CD4-positive, alpha-beta memory T cell (primary cell): ENCODE data around the gene C1orf56. TPM values are rescaled to one million over a fixed set of nuclear protein-coding genes. Genes with fewer than 3 reads are reported as not detected.

ENCODE experiments used
- CTCF ChIA-PET: fragments of 350-600 bp; sonication (Branson Sonifier 250); formaldehyde crosslinking; loops from one replicate; lab custom pipeline; 2021; ENCODE audit warnings: inconsistent platforms; ENCODE audit not compliant: partially characterized antibody; lab: Charles Lee
- POLR2A ChIA-PET: fragments of 350-600 bp; sonication (Branson Sonifier 250); formaldehyde crosslinking; loops from one replicate; lab custom pipeline; 2021; ENCODE audit not compliant: partially characterized antibody; lab: Charles Lee
- DNase-seq, 5 donors: peaks; one replicate each; pipeline versions ENCODE4 v3.0.0 to v3.0.0-alpha.2; 2020 to 2022; ENCODE audit warnings: mixed read lengths in 1 of 5
- H3K27ac ChIP-seq: one replicate; pipeline ENCODE4 v1.7.0; 2013; ENCODE audit warnings: low read depth, low read length
- H3K27me3 ChIP-seq: 2 replicates; pipeline ENCODE4 v1.7.0; 2013; ENCODE audit warnings: mild to moderate bottlenecking, low read length, moderate library complexity; ENCODE audit not compliant: insufficient read depth
- H3K36me3 ChIP-seq: 2 replicates; pipeline ENCODE4 v1.7.0; 2013; ENCODE audit warnings: mild to moderate bottlenecking, low read length, moderate library complexity; ENCODE audit not compliant: insufficient read depth
- H3K4me1 ChIP-seq: 2 replicates; pipeline ENCODE4 v1.7.0; 2013; ENCODE audit warnings: mild to moderate bottlenecking, low read length, moderate library complexity; ENCODE audit not compliant: insufficient read depth
- H3K4me3 ChIP-seq, 2 donors: one replicate each; pipeline ENCODE4 v1.7.0; 2013; ENCODE audit warnings: low read length in 2 of 2, mild to moderate bottlenecking in 1 of 2
- H3K9me3 ChIP-seq, 2 donors: one replicate each; pipeline ENCODE4 v1.7.0; 2013; ENCODE audit warnings: low read length in 2 of 2, control low read depth in 1 of 2; ENCODE audit not compliant: control insufficient read depth in 1 of 2
- H3K27ac Mint-ChIP-seq, 7 donors: one replicate each; pipeline ENCODE4 v1.8.0; 2020 to 2021; ENCODE audit warnings: mixed read lengths in 7 of 7, mild to moderate bottlenecking in 6 of 7, inconsistent platforms in 3 of 7, moderate library complexity in 3 of 7
- H3K27me3 Mint-ChIP-seq, 2 donors: one replicate each; pipeline ENCODE4 v1.8.0; 2020 to 2021; ENCODE audit warnings: mixed read lengths in 2 of 2
- H3K36me3 Mint-ChIP-seq, 2 donors: one replicate each; pipeline ENCODE4 v1.8.0; 2020 to 2021; ENCODE audit warnings: mixed read lengths in 2 of 2, inconsistent platforms in 1 of 2, mild to moderate bottlenecking in 1 of 2
- H3K4me1 Mint-ChIP-seq, 4 donors: one replicate each; pipeline ENCODE4 v1.8.0; 2020 to 2021; ENCODE audit warnings: mixed read lengths in 4 of 4, mild to moderate bottlenecking in 1 of 4
- H3K4me3 Mint-ChIP-seq, 8 donors: one replicate each; pipeline ENCODE4 v1.8.0; 2020 to 2021; ENCODE audit warnings: mixed read lengths in 8 of 8, mild to moderate bottlenecking in 7 of 8, moderate library complexity in 6 of 8, inconsistent platforms in 3 of 8
- H3K9me3 Mint-ChIP-seq, 8 donors: one replicate each; pipeline ENCODE4 v1.8.0; 2020 to 2021; ENCODE audit warnings: mixed read lengths in 8 of 8, mild to moderate bottlenecking in 5 of 8, inconsistent platforms in 3 of 8, moderate library complexity in 1 of 8
- intact Hi-C: fragments of 100-400 bp; cut with micrococcal nuclease; formaldehyde crosslinking; loops from one replicate; pipeline ENCODE4 v1.15.1; 2023
- polyA plus RNA-seq, 2 donors: library from polyadenylated mRNA; unstranded; fragments of 300-500 nt; fragmentation: Illumina TruSeq; gene quantifications; one replicate each; pipeline ENCODE4 v1.2.3, GENCODE V29; 2021
- total RNA-seq, 2 experiments: library from RNA; stranded (reverse); gene quantifications; one replicate each; pipeline ENCODE4 v1.2.3, GENCODE V29; 2021

C1orf56 gene, protein sequence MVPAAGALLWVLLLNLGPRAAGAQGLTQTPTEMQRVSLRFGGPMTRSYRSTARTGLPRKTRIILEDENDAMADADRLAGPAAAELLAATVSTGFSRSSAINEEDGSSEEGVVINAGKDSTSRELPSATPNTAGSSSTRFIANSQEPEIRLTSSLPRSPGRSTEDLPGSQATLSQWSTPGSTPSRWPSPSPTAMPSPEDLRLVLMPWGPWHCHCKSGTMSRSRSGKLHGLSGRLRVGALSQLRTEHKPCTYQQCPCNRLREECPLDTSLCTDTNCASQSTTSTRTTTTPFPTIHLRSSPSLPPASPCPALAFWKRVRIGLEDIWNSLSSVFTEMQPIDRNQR
- total RNA-seq (1 to 10 TPM; 2.4 to 3.5 TPM), polyA plus RNA-seq (1 to 10 TPM; 1.4 to 3.6 TPM)

GRCh38 chr1:151047591-151047924 lies at the start of gene C1orf56:
Gene C1orf56, plus strand, starts transcription at chr1:151047751. Its CDS starts 97 bp downstream, at chr1:151047848.
- ChIA-PET CTCF (interaction anchor here (0.9 to 3.8 kb wide), 9 partner anchors 11 to 108 kb away, joined by 4 to 76 read pairs (median 8); partner anchors contain the start of genes CDC42SE1, MINDY1, MLLT11 and TNFAIP8L2), POLR2A (interaction anchor here (0.6 to 16.6 kb wide), 17 partner anchors 8 to 280 kb away, joined by 3 to 325 read pairs (median 6); partner anchors contain the start of genes BNIPL, CDC42SE1, GABPB2 and LYSMD1)
- Mint-ChIP-seq H3K27me3 (no peaks in the 10 kb centered on the region), H3K36me3 (peaks cover 20 to 25% of the 10 kb centered on the region in 2 donors), H3K4me1 (peaks cover 37 to 81% (median 62%) of the 10 kb centered on the region in 4 donors), H3K4me3 (peak within 1 kb of the TSS; percentile 86 to 95 (median 90)), H3K9me3 (no peaks in the 10 kb centered on the region), H3K27ac (peak within 1 kb of the TSS; percentile 88 to 98 (median 93))
- peaks cover 11% of the 10 kb centered on the region for H3K36me3 ChIP-seq
- no peaks in the 10 kb centered on the region for H3K27me3 ChIP-seq
- H3K4me1 ChIP-seq, result peaks cover 38% of the 10 kb centered on the region
- H3K4me3 ChIP-seq, result peak within 1 kb of the TSS; percentile 59 to 74
- intact Hi-C loops, result no loop called here
- peak within 1 kb of the TSS; percentile 74 for H3K27ac ChIP-seq
- DNase-seq, result peak; percentile 42 to 66 (median 53)
- H3K9me3 ChIP-seq, result no peaks in the 10 kb centered on the region

GRCh38 chr1:150997949-150998348 lies 49.6 kb upstream of the C1orf56 start:
- peaks cover 27 to 55% of the 10 kb centered on the region in 2 donors for H3K36me3 Mint-ChIP-seq
- DNase-seq, result no peak
- no peaks in the 10 kb centered on the region for H3K27me3 Mint-ChIP-seq
- H3K27ac ChIP-seq, result no peak overlapping the region
- ChIA-PET POLR2A (interaction anchor here (1.0 kb wide), 1 partner anchor 9 kb away, joined by 3 read pairs; the partner anchor contains the start of gene MINDY1), CTCF (interaction anchor here (0.7 to 14.9 kb wide), 5 partner anchors 8 to 75 kb away, joined by 4 to 255 read pairs (median 5); partner anchors contain the start of genes ANXA9, CERS2 and MINDY1)
- no peak overlapping the region for H3K4me3 ChIP-seq
- H3K36me3 ChIP-seq, result peaks cover 37% of the 10 kb centered on the region
- H3K27ac Mint-ChIP-seq, result peak overlapping the region in 1 of 7 donors; percentile 17
- peaks cover 0 to 1% (median 0%) of the 10 kb centered on the region in 8 donors for H3K9me3 Mint-ChIP-seq
- H3K27me3 ChIP-seq, result no peaks in the 10 kb centered on the region
- H3K4me1 ChIP-seq, result peaks cover 32% of the 10 kb centered on the region
- H3K4me3 Mint-ChIP-seq, result no peak overlapping the region
- intact Hi-C loops, result loop anchor here (2.0 to 5.0 kb wide), 2 partner anchors 19 to 741 kb away; partner anchors contain the start of gene CA14
- no peaks in the 10 kb centered on the region for H3K9me3 ChIP-seq
- H3K4me1 Mint-ChIP-seq, result peaks cover 21 to 41% (median 31%) of the 10 kb centered on the region in 4 donors

GRCh38 chr1:150999051-150999674 lies 48.4 kb upstream of the C1orf56 start:
- no peak overlapping the region for H3K27ac ChIP-seq
- H3K9me3 Mint-ChIP-seq, result peaks cover 0 to 1% (median 0%) of the 10 kb centered on the region in 8 donors
- H3K36me3 ChIP-seq, result peaks cover 37% of the 10 kb centered on the region
- intact Hi-C loops, result loop anchor here (5.0 kb wide), 1 partner anchor 742 kb away; the partner anchor contains the start of gene CA14
- H3K36me3 Mint-ChIP-seq, result peaks cover 27 to 58% of the 10 kb centered on the region in 2 donors
- CTCF ChIA-PET, result interaction anchor here (0.9 to 14.9 kb wide), 5 partner anchors 10 to 438 kb away, joined by 3 to 255 read pairs (median 4); partner anchors contain the start of genes ANXA9, CERS2 and PRUNE1
- no peaks in the 10 kb centered on the region for H3K27me3 ChIP-seq
- H3K4me3 Mint-ChIP-seq, result no peak overlapping the region
- H3K27me3 Mint-ChIP-seq, result no peaks in the 10 kb centered on the region
- DNase-seq, result no peak
- H3K4me3 ChIP-seq, result no peak overlapping the region
- peaks cover 43% of the 10 kb centered on the region for H3K4me1 ChIP-seq
- H3K4me1 Mint-ChIP-seq, result peaks cover 27 to 53% (median 37%) of the 10 kb centered on the region in 4 donors
- H3K27ac Mint-ChIP-seq, result peak overlapping the region in 6 of 7 donors; percentile 19 to 82 (median 50)
- no peaks in the 10 kb centered on the region for H3K9me3 ChIP-seq
- POLR2A ChIA-PET, result interaction anchor here (0.6 to 0.8 kb wide), 2 partner anchors 16 to 302 kb away, joined by 3 read pairs; partner anchors contain the start of gene GOLPH3L

- Mint-ChIP-seq H3K4me3 (no peak overlapping the region), H3K36me3 (peaks cover 27 to 58% of the 10 kb centered on the region in 2 donors), H3K4me1 (peaks cover 31 to 59% (median 41%) of the 10 kb centered on the region in 4 donors), H3K27ac (peak overlapping the region in 3 of 7 donors; percentile 24 to 89 (median 64)), H3K9me3 (peaks cover 0 to 1% (median 0%) of the 10 kb centered on the region in 8 donors), H3K27me3 (no peaks in the 10 kb centered on the region)
- DNase-seq, result no peak
- Histone ChIP-seq H3K36me3 (peaks cover 37% of the 10 kb centered on the region), H3K9me3 (no peaks in the 10 kb centered on the region), H3K4me1 (peaks cover 49% of the 10 kb centered on the region), H3K27me3 (no peaks in the 10 kb centered on the region), H3K27ac (no peak overlapping the region), H3K4me3 (no peak overlapping the region)
- CTCF ChIA-PET, result interaction anchor here (0.9 to 14.9 kb wide), 4 partner anchors 9 to 439 kb away, joined by 3 to 255 read pairs (median 5); partner anchors contain the start of genes ANXA9, CERS2 and PRUNE1
- intact Hi-C loops, result loop anchor here (5.0 kb wide), 1 partner anchor 743 kb away; the partner anchor contains the start of gene CA14
- POLR2A ChIA-PET, result interaction anchor here (0.6 to 0.9 kb wide), 3 partner anchors 17 to 303 kb away, joined by 3 read pairs; partner anchors contain the start of gene GOLPH3L
These were observed 47.6 kb upstream of the C1orf56 start for GRCh38 chr1:150999926-151000325.

- Mint-ChIP-seq H3K4me3 (no peak overlapping the region), H3K4me1 (peaks cover 32 to 63% (median 41%) of the 10 kb centered on the region in 4 donors), H3K36me3 (peaks cover 27 to 59% of the 10 kb centered on the region in 2 donors), H3K27ac (peak overlapping the region; percentile 7 to 89 (median 53)), H3K9me3 (peaks cover 0 to 1% (median 0%) of the 10 kb centered on the region in 8 donors), H3K27me3 (no peaks in the 10 kb centered on the region)
- intact Hi-C loops, result no loop called here
- CTCF ChIA-PET, result interaction anchor here (1.1 to 14.9 kb wide), 5 partner anchors 19 to 745 kb away, joined by 3 to 255 read pairs (median 6); partner anchors contain the start of genes ANXA9 and CERS2
- Histone ChIP-seq H3K9me3 (no peaks in the 10 kb centered on the region), H3K36me3 (peaks cover 37% of the 10 kb centered on the region), H3K4me1 (peaks cover 52% of the 10 kb centered on the region), H3K27ac (no peak overlapping the region), H3K27me3 (no peaks in the 10 kb centered on the region), H3K4me3 (no peak overlapping the region)
- no peak for DNase-seq
- POLR2A ChIA-PET, result interaction anchor here (0.9 to 1.4 kb wide), 3 partner anchors 25 to 72 kb away, joined by 3 read pairs; partner anchors contain the start of gene CERS2
These were observed 47.1 kb upstream of the C1orf56 start for GRCh38 chr1:151000408-151000807.

- H3K27ac ChIP-seq, result no peak overlapping the region
- ChIA-PET POLR2A (interaction anchor here (0.6 to 1.4 kb wide), 4 partner anchors 26 to 234 kb away, joined by 3 read pairs; partner anchors contain the start of genes C1orf56 and CERS2), CTCF (interaction anchor here (1.1 to 14.9 kb wide), 6 partner anchors 9 to 746 kb away, joined by 3 to 255 read pairs (median 4); partner anchors contain the start of genes ANXA9 and CERS2)
- peak overlapping the region in 6 of 8 donors; percentile 19 to 89 (median 66) for H3K4me3 Mint-ChIP-seq
- H3K4me3 ChIP-seq, result no peak overlapping the region
- peaks cover 56% of the 10 kb centered on the region for H3K4me1 ChIP-seq
- H3K9me3 ChIP-seq, result no peaks in the 10 kb centered on the region
- H3K36me3 ChIP-seq, result peaks cover 37% of the 10 kb centered on the region
- DNase-seq, result no peak
- no peaks in the 10 kb centered on the region for H3K9me3 Mint-ChIP-seq
- H3K4me1 Mint-ChIP-seq, result peaks cover 36 to 67% (median 47%) of the 10 kb centered on the region in 4 donors
- no peaks in the 10 kb centered on the region for H3K27me3 ChIP-seq
- peak overlapping the region in 5 of 7 donors; percentile 71 to 96 (median 88) for H3K27ac Mint-ChIP-seq
- intact Hi-C loops, result no loop called here
- no peaks in the 10 kb centered on the region for H3K27me3 Mint-ChIP-seq
- H3K36me3 Mint-ChIP-seq, result peaks cover 27 to 61% of the 10 kb centered on the region in 2 donors
These were observed 45.9 kb upstream of the C1orf56 start for GRCh38 chr1:151001602-151002001.
